HG02970 (cell line): ENCODE data around the gene BCCIP.

ENCODE experiments used
- ATAC-seq: cut with Tn5 transposase; IDR thresholded peaks from one replicate; pipeline ENCODE4 v1.9.1; 2021; ENCODE audit warnings: mild to moderate bottlenecking, moderate library complexity, moderate number of reproducible peaks; ENCODE audit not compliant: unreplicated experiment, low FRiP score

BCCIP gene

DNA sequence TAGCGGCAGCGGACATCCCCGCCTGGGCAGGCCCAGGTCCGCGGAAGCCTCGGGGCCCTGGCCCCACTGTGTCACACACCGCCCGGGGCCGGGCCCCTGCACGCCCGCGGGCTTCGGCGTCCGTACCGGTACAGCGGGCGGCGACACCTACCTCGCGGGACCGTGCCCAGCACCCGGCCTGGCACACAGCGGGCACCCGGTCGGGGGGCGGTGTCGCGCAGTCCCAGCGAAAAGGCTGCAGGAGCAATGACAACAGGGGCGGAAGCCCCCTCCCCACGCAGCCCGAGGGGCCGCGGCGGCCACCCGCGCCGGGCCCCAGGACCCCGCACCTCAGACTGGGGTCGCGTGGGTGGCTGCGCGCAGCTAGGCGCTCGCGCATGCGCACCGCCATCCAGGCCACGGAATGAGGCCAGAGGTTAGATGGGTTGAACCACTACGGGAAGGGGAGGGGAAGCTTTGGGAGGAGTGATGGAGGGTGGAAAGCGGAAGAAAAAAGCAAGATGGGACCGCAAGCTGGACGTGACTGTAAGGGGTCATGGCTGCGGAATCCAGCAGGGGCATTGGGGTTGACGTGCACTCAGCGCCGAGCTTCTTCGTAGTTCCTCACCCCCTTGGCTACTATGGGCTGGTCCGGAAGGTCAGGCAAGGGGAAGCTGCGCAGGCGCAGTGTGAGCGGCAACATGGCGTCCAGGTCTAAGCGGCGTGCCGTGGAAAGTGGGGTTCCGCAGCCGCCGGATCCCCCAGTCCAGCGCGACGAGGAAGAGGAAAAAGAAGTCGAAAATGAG, at the start of gene BCCIP, which contains the start of gene UROS:
Gene BCCIP (plus strand): TSS at position 669 of the 785 bp plus-strand sequence. CDS start 12 bp downstream, at position 681.
Gene UROS (minus strand): TSS at position 381 of the 785 bp plus-strand sequence. CDS start 6,759 bp downstream, outside the sequence.
- peak; percentile 86 for ATAC-seq

DNA sequence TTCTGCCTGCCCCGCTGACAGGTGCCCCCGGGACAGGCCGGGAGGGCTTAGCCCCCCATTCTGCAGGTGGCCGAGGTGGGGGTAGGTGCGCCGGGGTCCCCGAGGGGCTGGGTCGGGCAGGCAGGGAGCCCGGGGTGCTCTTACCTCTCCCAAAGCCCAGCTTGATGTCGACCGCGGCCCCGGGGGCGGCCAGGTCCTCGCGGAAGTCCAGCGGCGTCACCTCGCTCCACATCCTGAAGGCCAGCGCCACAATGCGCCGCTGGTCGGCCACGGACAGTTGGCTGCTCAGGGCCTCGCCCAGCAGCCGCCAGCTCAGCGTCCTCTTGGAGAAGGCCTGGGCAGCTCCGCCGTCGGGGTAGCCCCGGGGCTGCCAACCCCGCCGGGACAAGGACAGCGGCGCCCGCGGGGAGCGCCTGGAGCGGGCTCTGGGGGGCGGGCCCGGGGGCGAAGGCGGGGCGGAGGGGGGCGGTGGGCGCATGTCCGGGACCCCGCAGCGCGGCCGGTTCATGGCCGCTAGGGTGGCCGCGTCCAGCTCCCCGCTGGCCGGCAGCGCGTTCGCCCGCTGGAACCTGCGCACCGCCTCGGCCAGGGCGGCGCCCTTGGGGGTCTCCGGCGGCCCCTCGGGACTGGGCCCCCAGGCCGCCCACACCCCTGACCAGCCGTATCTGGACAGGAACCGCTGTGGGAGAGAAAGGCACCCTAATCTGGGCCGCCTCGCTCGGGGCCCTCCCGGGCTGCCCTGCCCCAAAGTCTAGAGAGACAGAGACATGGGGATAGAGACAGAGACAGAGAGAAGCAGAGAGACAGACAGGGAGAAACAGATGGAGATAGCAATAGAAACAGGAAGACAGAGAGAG, 49.4 kb upstream of the BCCIP start:
- ATAC-seq, result no peak

DNA sequence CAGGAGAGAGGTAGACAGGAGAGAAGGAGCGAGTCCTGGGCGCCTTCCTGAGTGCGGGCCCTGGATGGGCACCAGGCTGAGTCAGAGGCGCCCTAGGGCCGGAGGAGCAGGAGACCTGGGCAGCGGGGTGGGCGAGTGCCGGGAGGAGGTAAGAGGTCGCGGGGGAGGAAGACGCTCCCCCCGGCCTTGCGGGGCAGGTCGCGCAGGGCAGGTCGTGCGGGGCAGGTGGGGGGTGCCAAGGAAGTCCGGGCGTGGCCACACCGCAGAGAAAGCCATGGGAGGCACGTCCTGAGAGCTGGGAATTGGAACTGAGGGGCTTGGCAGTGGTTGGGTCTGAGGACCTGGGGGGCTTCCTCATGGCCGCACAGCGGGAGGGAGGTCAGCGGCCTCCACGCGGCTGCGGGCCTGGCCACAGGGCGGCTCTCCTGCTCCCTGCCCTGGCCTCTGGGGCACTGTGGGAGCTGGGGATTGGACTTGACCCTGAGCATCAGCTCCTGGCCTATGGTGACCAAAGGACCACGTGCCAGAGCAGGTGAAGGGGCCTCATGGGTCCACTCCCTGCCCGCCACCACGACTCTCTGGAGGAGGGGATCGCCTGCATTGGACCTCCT, 48.7 kb upstream of the BCCIP start:
- ATAC-seq, result no peak

DNA sequence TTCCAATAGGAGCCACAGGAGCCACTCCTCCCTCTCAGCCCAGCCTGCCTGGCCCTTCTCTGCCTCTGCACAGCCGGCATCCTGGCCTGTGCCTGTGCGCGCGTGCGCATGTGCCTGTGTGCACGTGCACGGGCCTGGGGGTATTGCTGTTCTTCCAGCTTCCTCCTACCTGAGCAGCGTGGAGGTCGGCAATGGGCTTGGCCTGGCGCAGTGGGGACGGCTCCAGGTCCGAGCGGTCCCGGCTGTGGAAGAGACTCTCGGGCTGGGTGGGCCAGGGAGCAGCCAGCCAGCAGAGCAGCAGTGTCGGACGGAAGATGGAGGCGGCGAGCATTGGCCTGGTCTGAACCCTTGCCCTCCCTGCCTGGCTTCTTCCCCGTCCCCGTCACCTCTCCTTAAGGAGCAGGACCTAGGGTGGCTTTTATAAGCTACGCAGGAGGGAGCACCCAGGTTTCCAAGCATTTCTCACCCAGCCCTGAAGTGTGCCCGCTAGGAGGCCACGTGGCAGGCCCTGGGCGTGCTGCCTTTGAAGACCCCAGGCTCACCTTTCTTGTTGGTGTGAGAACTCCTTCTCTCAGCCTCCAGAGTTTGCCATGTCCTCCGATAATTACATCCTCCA, 47.7 kb upstream of the BCCIP start, which contains the start of gene MMP21:
Gene MMP21 (minus strand): TSS at position 331 of the 616 bp plus-strand sequence. CDS start 0 bp downstream, at position 331.
- ATAC-seq, result no peak

GRCh38 chr10:125777806-125778205, 45.5 kb upstream of the BCCIP start:
- ATAC-seq, result no peak

- ATAC-seq, result no peak
These were observed 44.8 kb upstream of the BCCIP start for GRCh38 chr10:125778556-125778955.

GRCh38 chr10:125779403-125780327, 43.7 kb upstream of the BCCIP start:
- ATAC-seq, result no peak

DNA sequence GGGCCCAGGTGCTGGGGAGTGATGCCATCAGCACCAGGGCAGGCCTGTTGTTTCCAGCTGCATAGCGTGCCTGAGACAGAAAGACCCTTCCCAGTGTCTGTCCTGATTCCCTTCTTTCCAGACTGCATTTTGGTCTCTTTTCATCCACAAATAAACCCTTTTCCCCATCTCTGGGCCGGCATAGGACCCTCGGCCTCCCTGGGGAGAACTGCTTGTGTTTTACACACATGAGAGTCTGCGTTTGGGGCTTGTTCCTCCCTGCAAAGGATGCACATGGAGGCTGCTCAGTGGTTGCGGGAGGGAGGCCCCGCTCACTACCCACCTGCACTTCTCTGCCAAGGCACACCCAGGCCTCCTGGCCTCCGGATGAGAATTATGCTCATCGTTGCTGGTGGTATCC, 42.0 kb upstream of the BCCIP start:
- ATAC-seq, result no peak

GRCh38 chr10:125782054-125782453, 41.3 kb upstream of the BCCIP start:
- no peak for ATAC-seq

DNA sequence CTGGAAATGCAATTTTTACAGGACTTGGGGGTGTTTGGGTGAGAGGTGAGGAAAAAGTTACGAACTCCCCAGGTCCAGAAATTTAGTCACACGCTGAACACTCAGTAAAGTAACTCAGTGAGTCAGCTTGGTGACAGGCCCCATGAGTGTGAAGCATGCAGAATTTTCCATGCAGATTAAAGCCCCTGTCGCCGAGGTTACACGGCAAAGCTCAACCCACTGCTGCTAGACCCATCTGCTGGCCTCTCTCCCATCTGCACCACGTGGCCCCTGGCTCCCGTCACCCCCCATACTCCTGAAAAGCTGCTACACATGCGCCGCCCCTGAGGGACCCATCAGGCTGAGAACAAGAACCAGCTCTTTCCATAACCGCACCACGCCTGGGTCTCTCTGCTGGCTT, 40.7 kb upstream of the BCCIP start:
- ATAC-seq, result no peak

- ATAC-seq, result no peak
These were observed 39.9 kb upstream of the BCCIP start for GRCh38 chr10:125783408-125783807.

DNA sequence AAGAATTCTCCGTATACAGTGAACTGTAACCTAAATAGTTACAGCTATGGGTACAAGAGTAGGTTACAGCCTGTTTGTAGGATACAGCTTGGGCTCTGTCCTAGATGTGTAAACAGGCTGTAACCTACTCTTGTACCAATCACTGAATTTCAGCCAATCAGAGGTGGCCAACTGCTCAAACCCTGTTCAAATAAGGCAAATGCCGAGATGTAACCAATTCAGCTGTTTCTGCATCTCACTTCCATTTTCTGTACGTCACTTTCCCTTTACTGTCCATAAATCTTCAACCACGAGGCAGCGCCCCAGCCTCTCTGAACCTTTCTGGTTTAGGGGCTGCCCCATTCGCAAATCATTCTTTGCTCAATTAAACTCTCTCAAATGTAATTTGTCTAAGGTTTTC, 39.4 kb upstream of the BCCIP start:
- peak; percentile 74 for ATAC-seq

- no peak for ATAC-seq
These were observed 37.6 kb upstream of the BCCIP start for GRCh38 chr10:125785791-125786190.

GRCh38 chr10:125788156-125789034, 35.0 kb upstream of the BCCIP start:
- ATAC-seq, result no peak

GRCh38 chr10:125792342-125793300, 30.7 kb upstream of the BCCIP start:
- no peak for ATAC-seq

- ATAC-seq, result no peak
These were observed 28.2 kb upstream of the BCCIP start for GRCh38 chr10:125795128-125795527.

GRCh38 chr10:125795637-125796190, 27.6 kb upstream of the BCCIP start:
- no peak for ATAC-seq
